HCT116 (cell line): Measurements from ENCODE around the gene ANKS1A. TPM values are rescaled to one million over a fixed set of nuclear protein-coding genes. Genes with fewer than 3 reads are reported as not detected.

Experiments
- ATAC-seq: fragments of 200-7000 bp; cut with Tn5 transposase; 2 replicates; pipeline ENCODE4 v1.9.1; 2020; ENCODE audit warnings: mild to moderate bottlenecking, moderate library complexity
- BruUV-seq: library from RNA; stranded (reverse); fragments of 400-500 nt; replicated peaks from 2 replicates; lab custom pipeline; 2021; lab: Mats Ljungman, UMichigan
- CTCF ChIA-PET: fragments of 300-600 bp; sonication (Branson Sonifier 250); formaldehyde crosslinking; loops from one replicate; lab custom pipeline; 2021; ENCODE audit warnings: antibody characterized with exemption; lab: Charles Lee
- POLR2A ChIA-PET: fragments of 300-600, 350-600 bp; sonication (Branson Sonifier 250); formaldehyde crosslinking; loops from one replicate; lab custom pipeline; 2021; ENCODE audit warnings: antibody characterized with exemption; lab: Charles Lee
- RAD21 ChIA-PET, 2 experiments: fragments of 300-600 bp; sonication (Branson Sonifier 250); formaldehyde crosslinking; loops; one replicate each; lab custom pipeline; 2023; ENCODE audit warnings: low total read pairs in 2 of 2; ENCODE audit not compliant: uncharacterized antibody in 2 of 2, unreplicated experiment in 2 of 2, low non-redundant PET in 1 of 2; lab: Charles Lee
- DNase-seq: peaks from one replicate; pipeline ENCODE4 v3.0.0-alpha.2; 2010; ENCODE audit warnings: low read depth, low spot score
- H2AFZ ChIP-seq: fragments of 200-600 bp; shearing (Covaris generic), sonication (generic); 2 replicates; pipeline ENCODE4 v1.6.1; 2017; ENCODE audit warnings: low read depth, mixed run types, mixed read lengths, antibody characterized with exemption, low read length; ENCODE audit not compliant: poor library complexity, severe bottlenecking
- H3K27ac ChIP-seq: 2 replicates; pipeline ENCODE4 v1.5.1; 2012; ENCODE audit warnings: low read depth, low read length
- H3K27me3 ChIP-seq: fragments of 200-600 bp; sonication (generic); 2 replicates; pipeline ENCODE4 v1.6.1; 2016; ENCODE audit warnings: mixed run types, low read length, mixed read lengths; ENCODE audit not compliant: insufficient read depth
- H3K36me3 ChIP-seq, 2 experiments: fragments of 200-500 bp in 1 of 2; fragments of 200-600 bp in 1 of 2; sonication (Bioruptor generic) in 1 of 2; sonication (generic) in 1 of 2; 2 replicates each; pipeline versions ENCODE4 v1.5.1 to v1.6.1; 2014 to 2016; ENCODE audit warnings: low read length in 2 of 2, inconsistent platforms in 1 of 2, mixed read lengths in 1 of 2, mixed run types in 1 of 2; ENCODE audit not compliant: insufficient read depth in 2 of 2, control insufficient read depth in 1 of 2
- H3K4me1 ChIP-seq, 2 experiments: fragments of 200-600 bp in 1 of 2; sonication (generic) in 1 of 2; 2 replicates each; pipeline versions ENCODE4 v1.5.1 to v1.6.1; 2012 to 2017; ENCODE audit warnings: low read length in 2 of 2, inconsistent platforms in 1 of 2, mild to moderate bottlenecking in 1 of 2, mixed read lengths in 1 of 2, mixed run types in 1 of 2, moderate library complexity in 1 of 2; ENCODE audit not compliant: insufficient read depth in 2 of 2, control insufficient read depth in 1 of 2
- H3K4me2 ChIP-seq: fragments of 200-600 bp; sonication (generic); 2 replicates; pipeline ENCODE4 v1.6.1; 2017; ENCODE audit warnings: mixed run types, low read length, mixed read lengths
- H3K4me3 ChIP-seq, 2 experiments: fragments of 200-600 bp in 1 of 2; sonication (generic) in 1 of 2; replicated peaks in 1 of 2; 2 replicates each; pipeline ENCODE4 v1.5.1; 2011 to 2016; ENCODE audit warnings: low read length in 2 of 2, control low read depth in 1 of 2, low read depth in 1 of 2, mild to moderate bottlenecking in 1 of 2, mixed read lengths in 1 of 2, mixed run types in 1 of 2
- H3K79me2 ChIP-seq: fragments of 200-600 bp; sonication (generic); 2 replicates; pipeline ENCODE4 v1.6.1; 2017; ENCODE audit warnings: mild to moderate bottlenecking, mixed run types, low read length, moderate library complexity, mixed read lengths; ENCODE audit not compliant: insufficient read depth
- H3K9ac ChIP-seq: fragments of 200-600 bp; sonication (generic); 2 replicates; pipeline ENCODE4 v1.6.1; 2016; ENCODE audit warnings: low read length, mixed read lengths
- H3K9me2 ChIP-seq: fragments of 200-600 bp; sonication (generic), shearing (Covaris generic); 2 replicates; pipeline ENCODE4 v1.6.1; 2017; ENCODE audit warnings: mixed run types, mild to moderate bottlenecking, moderate library complexity; ENCODE audit not compliant: insufficient read depth
- H3K9me3 ChIP-seq, 2 experiments: fragments of 200-500 bp in 1 of 2; fragments of 200-600 bp in 1 of 2; sonication (Bioruptor generic) in 1 of 2; sonication (generic) in 1 of 2; 2 replicates each; pipeline ENCODE4 v1.6.1; 2014 to 2017; ENCODE audit warnings: low read length in 2 of 2, mixed read lengths in 2 of 2, inconsistent platforms in 1 of 2, low read depth in 1 of 2, mild to moderate bottlenecking in 1 of 2, mixed run types in 1 of 2, moderate library complexity in 1 of 2; ENCODE audit not compliant: control insufficient read depth in 1 of 2, insufficient read depth in 1 of 2
- H4K20me1 ChIP-seq: fragments of 200-600 bp; sonication (generic), shearing (Covaris generic); 2 replicates; pipeline ENCODE4 v1.6.1; 2017; ENCODE audit warnings: mixed run types, mild to moderate bottlenecking, moderate library complexity; ENCODE audit not compliant: insufficient read depth
- EZH2phosphoT487 ChIP-seq: fragments of 200-600 bp; IDR thresholded peaks from 2 replicates; pipeline ENCODE4 v1.6.1; 2018; ENCODE audit warnings: antibody characterized with exemption, borderline replicate concordance
- FOSL1 ChIP-seq: IDR thresholded peaks from 2 replicates; pipeline ENCODE4 v1.6.1; 2012; ENCODE audit warnings: low read depth
- POLR2AphosphoS5 ChIP-seq: IDR thresholded peaks from 2 replicates; pipeline ENCODE4 v1.6.1; 2011; ENCODE audit warnings: mild to moderate bottlenecking, low read depth, low read length, moderate library complexity
- intact Hi-C: fragments of 100-400 bp; cut with micrococcal nuclease; formaldehyde crosslinking; loops from 2 replicates; pipeline ENCODE4 v1.10.0; 2022
- total RNA-seq: library from RNA; stranded (reverse); gene quantifications from one replicate; pipeline ENCODE4 v1.2.1, GENCODE V29; 2021; ENCODE audit not compliant: unreplicated experiment

Gene ANKS1A
- total RNA-seq, 1 experiment from 2014 or later, result 20.6 TPM

GRCh38 chr6:34990971-34991560 is 102.0 kb downstream of the ANKS1A start:
- no peak overlapping the region for H3K27ac ChIP-seq
- ChIA-PET CTCF (no interaction called here), RAD21 (interaction anchor here in 1 of 2 experiments (0.6 kb wide), 1 partner anchor 214 kb away, joined by 3 read pairs; no protein-coding TSS in a partner anchor), POLR2A (no interaction called here)
- H3K9me3 ChIP-seq, result no peaks in the 10 kb centered on the region
- no peaks in the 10 kb centered on the region for H3K9me2 ChIP-seq
- intact Hi-C loops, result no loop called here
- TF ChIP-seq FOSL1 (no peak), EZH2phosphoT487 (no peak), POLR2AphosphoS5 (no peak)
- H2AFZ ChIP-seq, result no peak overlapping the region
- no peak overlapping the region for H3K4me3 ChIP-seq
- peaks cover 11 to 27% of the 10 kb centered on the region in 2 experiments; a peak in 3 of 4 replicates for H3K36me3 ChIP-seq
- H3K79me2 ChIP-seq, result no peaks in the 10 kb centered on the region
- no peak overlapping the region for H3K4me2 ChIP-seq
- H3K9ac ChIP-seq, result no peak overlapping the region
- H4K20me1 ChIP-seq, result no peaks in the 10 kb centered on the region
- H3K4me1 ChIP-seq, result no peaks in the 10 kb centered on the region
- no TSS peak for BruUV-seq
- H3K27me3 ChIP-seq, result no peaks in the 10 kb centered on the region
- ATAC-seq (no peak), DNase-seq (no peak)

GRCh38 chr6:34992376-34992775 is 103.3 kb downstream of the ANKS1A start:
- no peaks in the 10 kb centered on the region for H3K9me2 ChIP-seq
- no peaks in the 10 kb centered on the region for H3K9me3 ChIP-seq
- no peaks in the 10 kb centered on the region for H3K4me1 ChIP-seq
- H3K9ac ChIP-seq, result no peak overlapping the region
- H2AFZ ChIP-seq, result no peak overlapping the region
- no peak overlapping the region for H3K27ac ChIP-seq
- no peak overlapping the region for H3K4me2 ChIP-seq
- intact Hi-C loops, result no loop called here
- ChIA-PET POLR2A (no interaction called here), CTCF (interaction anchor here (1.0 to 1.5 kb wide), 2 partner anchors 147 to 249 kb away, joined by 3 read pairs; no protein-coding TSS in a partner anchor), RAD21 (no interaction called here)
- ATAC-seq (no peak), DNase-seq (no peak)
- H3K27me3 ChIP-seq, result no peaks in the 10 kb centered on the region
- H3K4me3 ChIP-seq, result no peak overlapping the region
- no TSS peak for BruUV-seq
- TF ChIP-seq FOSL1, result no peak
- H3K36me3 ChIP-seq, result peaks cover 11 to 23% of the 10 kb centered on the region in 2 experiments; a peak in 3 of 4 replicates
- no peaks in the 10 kb centered on the region for H3K79me2 ChIP-seq
- H4K20me1 ChIP-seq, result no peaks in the 10 kb centered on the region
